Suprapubic skin (tissue), 4 donors: Measurements from ENCODE around the gene ZFAND3.

Source experiments
- EP300 ChIP-seq: sonication (generic); formaldehyde crosslinking; IDR thresholded peaks from one replicate; pipeline ENCODE4 v1.6.1; 2017; ENCODE audit warnings: antibody characterized with exemption
- POLR2A ChIP-seq, 2 donors: fragments of 450-650 bp; IDR thresholded peaks; one replicate each; pipeline ENCODE4 v1.6.1; 2017; ENCODE audit warnings: antibody characterized with exemption in 2 of 2, mild to moderate bottlenecking in 2 of 2, moderate library complexity in 2 of 2
- POLR2AphosphoS5 ChIP-seq, 3 donors: sonication (generic); formaldehyde crosslinking; IDR thresholded peaks; one replicate each; pipeline ENCODE4 v1.6.1; 2017; ENCODE audit warnings: antibody characterized with exemption in 3 of 3
- TF ChIP-seq, protein P1 (sequence below), 2 donors: fragments of 200-600 bp in 1 of 2; fragments of 450-650 bp in 1 of 2; sonication (generic) in 1 of 2; IDR thresholded peaks; one replicate each; pipeline ENCODE4 v1.5.1; 2016 to 2019; ENCODE audit warnings: antibody characterized with exemption in 2 of 2, mild to moderate bottlenecking in 1 of 2, moderate library complexity in 1 of 2

- TF ChIP-seq, protein P1, sequence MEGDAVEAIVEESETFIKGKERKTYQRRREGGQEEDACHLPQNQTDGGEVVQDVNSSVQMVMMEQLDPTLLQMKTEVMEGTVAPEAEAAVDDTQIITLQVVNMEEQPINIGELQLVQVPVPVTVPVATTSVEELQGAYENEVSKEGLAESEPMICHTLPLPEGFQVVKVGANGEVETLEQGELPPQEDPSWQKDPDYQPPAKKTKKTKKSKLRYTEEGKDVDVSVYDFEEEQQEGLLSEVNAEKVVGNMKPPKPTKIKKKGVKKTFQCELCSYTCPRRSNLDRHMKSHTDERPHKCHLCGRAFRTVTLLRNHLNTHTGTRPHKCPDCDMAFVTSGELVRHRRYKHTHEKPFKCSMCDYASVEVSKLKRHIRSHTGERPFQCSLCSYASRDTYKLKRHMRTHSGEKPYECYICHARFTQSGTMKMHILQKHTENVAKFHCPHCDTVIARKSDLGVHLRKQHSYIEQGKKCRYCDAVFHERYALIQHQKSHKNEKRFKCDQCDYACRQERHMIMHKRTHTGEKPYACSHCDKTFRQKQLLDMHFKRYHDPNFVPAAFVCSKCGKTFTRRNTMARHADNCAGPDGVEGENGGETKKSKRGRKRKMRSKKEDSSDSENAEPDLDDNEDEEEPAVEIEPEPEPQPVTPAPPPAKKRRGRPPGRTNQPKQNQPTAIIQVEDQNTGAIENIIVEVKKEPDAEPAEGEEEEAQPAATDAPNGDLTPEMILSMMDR (IDR thresholded peaks at IDR 0.05): no peak
- no peak for TF ChIP-seq EP300
- no peak for TF ChIP-seq POLR2A (IDR thresholded peaks at IDR 0.05)
- TF ChIP-seq POLR2AphosphoS5 (IDR thresholded peaks at IDR 0.05): no peak
Observed at GRCh38 chr6:38188677-38189335, 369.3 kb downstream of the ZFAND3 start.
